Left renal cortex interstitium (tissue), 4 donors: ENCODE data around the gene MEF2C. TPM values are rescaled to one million over a fixed set of nuclear protein-coding genes. Genes with fewer than 3 reads are reported as not detected.

Experiments
- DNase-seq, 4 donors: peaks; one replicate each; pipeline ENCODE4 v3.0.0-alpha.2; 2013; ENCODE audit warnings: low read depth in 4 of 4, low spot score in 2 of 4, missing footprints in 1 of 4
- polyA plus RNA-seq, 4 donors: library from polyadenylated mRNA; unstranded; fragments of 120-200 nt; gene quantifications; one replicate each; pipeline ENCODE4 v1.2.1, GENCODE V29; 2013; ENCODE audit not compliant: insufficient read length in 4 of 4

MEF2C gene
- polyA plus RNA-seq, 4 donors, result 31.7 to 55.0 (median 40.5) TPM

GRCh38 chr5:88770276-88771257 lies 112.4 kb downstream of the MEF2C start:
- no peak for DNase-seq

GRCh38 chr5:88769165-88769564 lies 113.8 kb downstream of the MEF2C start:
- DNase-seq, result no peak

- no peak for DNase-seq
These were observed 114.6 kb downstream of the MEF2C start for GRCh38 chr5:88768411-88768810.

- DNase-seq, result no peak
These were observed 117.2 kb downstream of the MEF2C start for GRCh38 chr5:88765798-88766197.

- no peak for DNase-seq
These were observed 117.8 kb downstream of the MEF2C start for GRCh38 chr5:88765171-88765570.

GRCh38 chr5:88761939-88762338 lies 121.0 kb downstream of the MEF2C start:
- DNase-seq, result no peak

GRCh38 chr5:88761269-88761850 lies 121.6 kb downstream of the MEF2C start:
- DNase-seq, result no peak

- DNase-seq, result no peak
These were observed 122.5 kb downstream of the MEF2C start for GRCh38 chr5:88760527-88760926.

GRCh38 chr5:88758591-88758990 lies 124.4 kb downstream of the MEF2C start:
- no peak for DNase-seq

- no peak for DNase-seq
These were observed 124.8 kb downstream of the MEF2C start for GRCh38 chr5:88758184-88758583.

- DNase-seq, result no peak
These were observed 126.0 kb downstream of the MEF2C start for GRCh38 chr5:88756953-88757352.

- DNase-seq, result no peak
These were observed 134.3 kb downstream of the MEF2C start for GRCh38 chr5:88748666-88749065.

- DNase-seq, result no peak
These were observed 136.5 kb downstream of the MEF2C start for GRCh38 chr5:88746438-88746882.

- DNase-seq, result no peak
These were observed 137.8 kb downstream of the MEF2C start for GRCh38 chr5:88745093-88745696.

- DNase-seq, result no peak
These were observed 139.7 kb downstream of the MEF2C start for GRCh38 chr5:88743231-88743834.

- no peak for DNase-seq
These were observed 141.0 kb downstream of the MEF2C start for GRCh38 chr5:88741964-88742363.

- no peak for DNase-seq
These were observed 142.3 kb downstream of the MEF2C start for GRCh38 chr5:88740604-88741185.

- DNase-seq, result no peak
These were observed 146.5 kb downstream of the MEF2C start for GRCh38 chr5:88736494-88736893.

GRCh38 chr5:88734983-88735382 lies 148.0 kb downstream of the MEF2C start:
- no peak for DNase-seq

GRCh38 chr5:88734191-88734640 lies 148.8 kb downstream of the MEF2C start:
- DNase-seq, result no peak

- DNase-seq, result no peak
These were observed 150.1 kb downstream of the MEF2C start for GRCh38 chr5:88732862-88733261.
